ENCODE data around the gene NCAPG2.

NCAPG2 gene

GRCh38 chr7:158601090-158601489, 103.5 kb downstream of the NCAPG2 start:
- Histone ChIP-seq H3K79me2 (ENCODE audit: insufficient read depth, low read length) (no peaks in the 10 kb centered on the region), H3K4me3 (ENCODE audit: low read length, poor library complexity, severe bottlenecking) (no peak overlapping the region), H3K9ac (ENCODE audit: low read depth, low read length, poor library complexity, severe bottlenecking) (no peak overlapping the region), H3K9me2 (replicated peaks; ENCODE audit: low read depth, low read length) (no peaks in the 10 kb centered on the region), H3K27me3 (ENCODE audit: insufficient read depth, low read length, poor library complexity, severe bottlenecking) (no peaks in the 10 kb centered on the region), H3F3A (ENCODE audit: low read depth) (no peaks in the 10 kb centered on the region), H2AFZ (ENCODE audit: low read length) (no peak overlapping the region), H3K4me2 (ENCODE audit: low read depth, low read length, poor library complexity, severe bottlenecking) (no peak overlapping the region), H3K36me3 (ENCODE audit: insufficient read depth, low read length) (no peaks in the 10 kb centered on the region), H3K4me1 (ENCODE audit: insufficient read depth, low read length, poor library complexity, severe bottlenecking) (no peaks in the 10 kb centered on the region), H4K20me1 (ENCODE audit: insufficient read depth, low read length, poor library complexity, severe bottlenecking) (no peaks in the 10 kb centered on the region), H3K9me3 (ENCODE audit: insufficient read depth, low read depth, low read length) (no peaks in the 10 kb centered on the region)
- no peak for TF ChIP-seq EZH2phosphoT487 (IDR thresholded peaks at IDR 0.05; ENCODE audit: borderline replicate concordance)
- TF ChIP-seq, protein P1, sequence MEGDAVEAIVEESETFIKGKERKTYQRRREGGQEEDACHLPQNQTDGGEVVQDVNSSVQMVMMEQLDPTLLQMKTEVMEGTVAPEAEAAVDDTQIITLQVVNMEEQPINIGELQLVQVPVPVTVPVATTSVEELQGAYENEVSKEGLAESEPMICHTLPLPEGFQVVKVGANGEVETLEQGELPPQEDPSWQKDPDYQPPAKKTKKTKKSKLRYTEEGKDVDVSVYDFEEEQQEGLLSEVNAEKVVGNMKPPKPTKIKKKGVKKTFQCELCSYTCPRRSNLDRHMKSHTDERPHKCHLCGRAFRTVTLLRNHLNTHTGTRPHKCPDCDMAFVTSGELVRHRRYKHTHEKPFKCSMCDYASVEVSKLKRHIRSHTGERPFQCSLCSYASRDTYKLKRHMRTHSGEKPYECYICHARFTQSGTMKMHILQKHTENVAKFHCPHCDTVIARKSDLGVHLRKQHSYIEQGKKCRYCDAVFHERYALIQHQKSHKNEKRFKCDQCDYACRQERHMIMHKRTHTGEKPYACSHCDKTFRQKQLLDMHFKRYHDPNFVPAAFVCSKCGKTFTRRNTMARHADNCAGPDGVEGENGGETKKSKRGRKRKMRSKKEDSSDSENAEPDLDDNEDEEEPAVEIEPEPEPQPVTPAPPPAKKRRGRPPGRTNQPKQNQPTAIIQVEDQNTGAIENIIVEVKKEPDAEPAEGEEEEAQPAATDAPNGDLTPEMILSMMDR (conservative IDR thresholded peaks at IDR 0.05; ENCODE audit: low read length): no peak

DNA sequence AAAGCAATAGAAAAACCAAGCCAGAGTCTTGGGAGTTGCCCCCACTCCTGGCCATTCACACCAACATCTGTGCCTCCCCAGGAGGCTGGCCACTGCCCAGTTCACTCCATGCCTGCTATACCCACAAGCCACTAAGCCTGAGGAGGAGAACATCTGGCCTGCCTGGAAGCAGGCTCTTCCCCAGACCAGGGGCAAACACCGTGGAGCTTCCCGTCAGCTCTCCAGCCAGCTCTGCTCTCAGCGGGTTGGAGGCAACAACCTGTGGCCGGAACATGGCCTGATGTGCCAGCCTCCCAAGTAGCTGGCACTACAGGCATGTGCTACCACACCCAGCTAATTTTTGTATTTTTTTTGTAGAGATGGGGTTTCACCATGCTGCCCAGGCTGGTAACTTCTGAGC, 107.9 kb downstream of the NCAPG2 start:
- Histone ChIP-seq H3K9me3 (ENCODE audit: insufficient read depth, low read depth, low read length) (peaks cover 4% of the 10 kb centered on the region; the same call in 1 of the 2 replicates), H3K4me2 (ENCODE audit: low read depth, low read length, poor library complexity, severe bottlenecking) (no peak overlapping the region), H4K20me1 (ENCODE audit: insufficient read depth, low read length, poor library complexity, severe bottlenecking) (no peaks in the 10 kb centered on the region), H3K79me2 (ENCODE audit: insufficient read depth, low read length) (no peaks in the 10 kb centered on the region), H3K4me1 (ENCODE audit: insufficient read depth, low read length, poor library complexity, severe bottlenecking) (no peaks in the 10 kb centered on the region), H3K36me3 (ENCODE audit: insufficient read depth, low read length) (no peaks in the 10 kb centered on the region), H2AFZ (ENCODE audit: low read length) (no peak overlapping the region), H3K9me2 (replicated peaks; ENCODE audit: low read depth, low read length) (no peaks in the 10 kb centered on the region), H3K27me3 (ENCODE audit: insufficient read depth, low read length, poor library complexity, severe bottlenecking) (no peaks in the 10 kb centered on the region), H3K4me3 (ENCODE audit: low read length, poor library complexity, severe bottlenecking) (no peak overlapping the region), H3K9ac (ENCODE audit: low read depth, low read length, poor library complexity, severe bottlenecking) (no peak overlapping the region), H3F3A (ENCODE audit: low read depth) (no peaks in the 10 kb centered on the region)
- TF ChIP-seq, protein P1 (conservative IDR thresholded peaks at IDR 0.05; ENCODE audit: low read length): no peak
- TF ChIP-seq EZH2phosphoT487 (IDR thresholded peaks at IDR 0.05; ENCODE audit: borderline replicate concordance): no peak

GRCh38 chr7:158596309-158596708, 108.3 kb downstream of the NCAPG2 start:
- TF ChIP-seq EZH2phosphoT487 (IDR thresholded peaks at IDR 0.05; ENCODE audit: borderline replicate concordance): no peak
- TF ChIP-seq, protein P1 (conservative IDR thresholded peaks at IDR 0.05; ENCODE audit: low read length): no peak
- H3K4me2 ChIP-seq (ENCODE audit: low read depth, low read length, poor library complexity, severe bottlenecking): no peak overlapping the region
- H4K20me1 ChIP-seq (ENCODE audit: insufficient read depth, low read length, poor library complexity, severe bottlenecking): no peaks in the 10 kb centered on the region
- no peaks in the 10 kb centered on the region for H3F3A ChIP-seq (ENCODE audit: low read depth)
- H3K4me3 ChIP-seq (ENCODE audit: low read length, poor library complexity, severe bottlenecking): no peak overlapping the region
- no peaks in the 10 kb centered on the region for H3K27me3 ChIP-seq (ENCODE audit: insufficient read depth, low read length, poor library complexity, severe bottlenecking)
- H3K4me1 ChIP-seq (ENCODE audit: insufficient read depth, low read length, poor library complexity, severe bottlenecking): no peaks in the 10 kb centered on the region
- no peaks in the 10 kb centered on the region for H3K9me2 ChIP-seq (replicated peaks; ENCODE audit: low read depth, low read length)
- H2AFZ ChIP-seq (ENCODE audit: low read length): no peak overlapping the region
- H3K79me2 ChIP-seq (ENCODE audit: insufficient read depth, low read length): no peaks in the 10 kb centered on the region
- no peaks in the 10 kb centered on the region for H3K36me3 ChIP-seq (ENCODE audit: insufficient read depth, low read length)
- H3K9me3 ChIP-seq (ENCODE audit: insufficient read depth, low read depth, low read length): peaks cover 4% of the 10 kb centered on the region; the same call in 1 of the 2 replicates
- no peak overlapping the region for H3K9ac ChIP-seq (ENCODE audit: low read depth, low read length, poor library complexity, severe bottlenecking)

Data from Loucy (cell line).